Smooth muscle cell (in vitro differentiated cells): ENCODE measurements around the gene EPB41L4A. TPM values are rescaled to one million over a fixed set of nuclear protein-coding genes. Genes with fewer than 3 reads are reported as not detected.

ENCODE experiments used
- DNase-seq: peaks from one replicate; lab custom pipeline; 2025; ENCODE audit not compliant: unreplicated experiment; lab: John Stamatoyannopoulos, UW
- H2AFZ ChIP-seq: fragments of 200-600 bp; sonication (generic); 2 replicates; pipeline ENCODE4 v1.6.0; 2016; ENCODE audit warnings: antibody characterized with exemption, low read depth, mild to moderate bottlenecking
- H3F3A ChIP-seq: fragments of 200-600 bp; sonication (generic); 2 replicates; pipeline ENCODE4 v1.6.0; 2017; ENCODE audit warnings: antibody characterized with exemption, low read depth
- H3K27ac ChIP-seq: fragments of 200-600 bp; sonication (generic); 2 replicates; pipeline ENCODE4 v1.5.1; 2016; ENCODE audit warnings: low read depth, mild to moderate bottlenecking
- H3K27me3 ChIP-seq: fragments of 200-600 bp; sonication (generic); 2 replicates; pipeline ENCODE4 v1.6.1; 2016; ENCODE audit warnings: low read depth, mild to moderate bottlenecking
- H3K36me3 ChIP-seq: fragments of 200-600 bp; sonication (generic); 2 replicates; pipeline ENCODE4 v1.5.1; 2016; ENCODE audit warnings: low read depth
- H3K4me1 ChIP-seq: fragments of 200-600 bp; sonication (generic); 2 replicates; pipeline ENCODE4 v1.5.1; 2016; ENCODE audit warnings: low read depth
- H3K4me2 ChIP-seq: fragments of 200-600 bp; sonication (generic); 2 replicates; pipeline ENCODE4 v1.6.0; 2016; ENCODE audit warnings: mild to moderate bottlenecking
- H3K4me3 ChIP-seq: fragments of 200-600 bp; sonication (generic); 2 replicates; pipeline ENCODE4 v1.5.1; 2016; ENCODE audit warnings: mild to moderate bottlenecking
- H3K79me2 ChIP-seq: fragments of 200-600 bp; sonication (generic); 2 replicates; pipeline ENCODE4 v1.6.0; 2016; ENCODE audit warnings: low read depth, mild to moderate bottlenecking
- H3K9ac ChIP-seq: fragments of 200-600 bp; sonication (generic); 2 replicates; pipeline ENCODE4 v1.6.0; 2016; ENCODE audit warnings: low read depth
- H3K9me3 ChIP-seq: fragments of 200-600 bp; sonication (generic); replicated peaks from 2 replicates; pipeline ENCODE4 v1.5.1; 2016; ENCODE audit warnings: low read depth
- H4K20me1 ChIP-seq: fragments of 200-600 bp; sonication (generic); 2 replicates; pipeline ENCODE4 v1.6.0; 2016; ENCODE audit warnings: low read depth
- CTCF ChIP-seq: fragments of 200-600 bp; sonication (generic); IDR thresholded peaks from 2 replicates; pipeline ENCODE4 v1.5.1; 2017; ENCODE audit warnings: borderline replicate concordance, mild to moderate bottlenecking, antibody characterized with exemption; ENCODE audit not compliant: insufficient read depth, poor library complexity, severe bottlenecking
- WGBS: methylation state at CpG from one replicate; pipeline ENCODE4 v1.1.7; 2016; ENCODE audit warnings: low lambda C conversion rate; 5-methylcytosine and 5-hydroxymethylcytosine counted together
- polyA plus RNA-seq: library from polyadenylated mRNA; unstranded; fragments of >200 nt; fragmentation: Nextera tagmentation; extraction: Ambion mirVana; gene quantifications from 2 replicates; pipeline ENCODE4 v1.2.1, GENCODE V29; 2016
- total RNA-seq: library from RNA; depleted of rRNA; stranded (reverse); fragments of >200 nt; gene quantifications from 2 replicates; pipeline ENCODE4 v1.2.3, GENCODE V29; 2014

EPB41L4A gene
- total and polyA plus RNA-seq, 2 experiments from 2014 or later: 2.9 to 8.9 TPM

GRCh38 chr5:112159435-112159834, 259.6 kb downstream of the EPB41L4A start:
- no peaks in the 10 kb centered on the region for H3K9me3 ChIP-seq
- H3F3A ChIP-seq: peaks cover 25% of the 10 kb centered on the region
- H3K36me3 ChIP-seq: no peaks in the 10 kb centered on the region
- no peak for DNase-seq
- H3K27ac ChIP-seq: no peak overlapping the region
- H3K4me3 ChIP-seq: no peak overlapping the region
- no peak overlapping the region for H3K4me2 ChIP-seq
- peaks cover 24% of the 10 kb centered on the region for H4K20me1 ChIP-seq
- peaks cover 15% of the 10 kb centered on the region for H3K4me1 ChIP-seq
- TF ChIP-seq CTCF: no peak
- peaks cover 18% of the 10 kb centered on the region for H3K79me2 ChIP-seq
- H2AFZ ChIP-seq: no peak overlapping the region
- H3K27me3 ChIP-seq: no peaks in the 10 kb centered on the region
- 67% methylated on average over 5 of the region's 5 CpGs for WGBS
- no peak overlapping the region for H3K9ac ChIP-seq

GRCh38 chr5:112156211-112156610, 262.9 kb downstream of the EPB41L4A start:
- H3K9me3 ChIP-seq: no peaks in the 10 kb centered on the region
- peaks cover 4% of the 10 kb centered on the region for H3K79me2 ChIP-seq
- H3K27me3 ChIP-seq: no peaks in the 10 kb centered on the region
- no peak overlapping the region for H3K4me3 ChIP-seq
- no peak overlapping the region for H2AFZ ChIP-seq
- no peak for DNase-seq
- H3K4me2 ChIP-seq: no peak overlapping the region
- H3K4me1 ChIP-seq: peaks cover 8% of the 10 kb centered on the region
- no peak for TF ChIP-seq CTCF
- no peaks in the 10 kb centered on the region for H4K20me1 ChIP-seq
- H3K36me3 ChIP-seq: no peaks in the 10 kb centered on the region
- H3F3A ChIP-seq: no peaks in the 10 kb centered on the region
- H3K27ac ChIP-seq: no peak overlapping the region
- whole genome bisulfite sequencing: 88% methylated on average over 3 of the region's 3 CpGs
- no peak overlapping the region for H3K9ac ChIP-seq

- Histone ChIP-seq H3K9me3 (no peaks in the 10 kb centered on the region), H3K4me2 (no peak overlapping the region), H3K27ac (no peak overlapping the region)
Measured at GRCh38 chr5:112154940-112155686, 264.0 kb downstream of the EPB41L4A start.

More at GRCh38 chr5:112154940-112155686, 264.0 kb downstream of the EPB41L4A start:
- Histone ChIP-seq H3K27me3 (no peaks in the 10 kb centered on the region), H3F3A (no peaks in the 10 kb centered on the region), H3K4me3 (no peak overlapping the region), H3K9ac (no peak overlapping the region), H3K36me3 (no peaks in the 10 kb centered on the region), H4K20me1 (no peaks in the 10 kb centered on the region), H3K4me1 (peaks cover 8% of the 10 kb centered on the region), H3K79me2 (no peaks in the 10 kb centered on the region), H2AFZ (no peak overlapping the region)
- TF ChIP-seq CTCF: no peak
- no peak for DNase-seq
